Osteocyte (in vitro differentiated cells): Measurements from ENCODE around the gene GRM3. TPM values are rescaled to one million over a fixed set of nuclear protein-coding genes. Genes with fewer than 3 reads are reported as not detected.

Source experiments
- DNase-seq: peaks from one replicate; pipeline ENCODE4 v3.0.0; 2021; ENCODE audit warnings: mixed read lengths; ENCODE audit not compliant: unreplicated experiment; ENCODE audit errors: extremely low spot score
- H3K27ac Mint-ChIP-seq: one replicate; pipeline ENCODE4 v1.8.0; 2021; ENCODE audit warnings: mild to moderate bottlenecking, mixed read lengths; ENCODE audit not compliant: unreplicated experiment
- H3K27me3 Mint-ChIP-seq: one replicate; pipeline ENCODE4 v1.8.0; 2021; ENCODE audit warnings: mixed read lengths; ENCODE audit not compliant: unreplicated experiment
- H3K36me3 Mint-ChIP-seq: one replicate; pipeline ENCODE4 v1.8.0; 2021; ENCODE audit warnings: mixed read lengths; ENCODE audit not compliant: unreplicated experiment
- H3K4me1 Mint-ChIP-seq: one replicate; pipeline ENCODE4 v1.8.0; 2021; ENCODE audit warnings: mixed read lengths; ENCODE audit not compliant: unreplicated experiment
- H3K4me3 Mint-ChIP-seq: one replicate; pipeline ENCODE4 v1.8.0; 2021; ENCODE audit warnings: mild to moderate bottlenecking, moderate library complexity, mixed read lengths; ENCODE audit not compliant: unreplicated experiment
- H3K9me3 Mint-ChIP-seq: one replicate; pipeline ENCODE4 v1.8.0; 2021; ENCODE audit warnings: mixed read lengths; ENCODE audit not compliant: unreplicated experiment
- total RNA-seq: library from RNA; stranded (reverse); gene quantifications from 2 replicates; pipeline ENCODE4 v1.2.1, GENCODE V29; 2021
- TF ChIP-seq, protein P1 (sequence below): fragments of 200-600 bp; sonication (generic); IDR thresholded peaks from 2 replicates; pipeline ENCODE4 v1.5.0; 2021; ENCODE audit warnings: antibody characterized with exemption, mild to moderate bottlenecking, moderate library complexity

Gene GRM3
- total RNA-seq, 1 donor from 2014 or later: not detected

DNA sequence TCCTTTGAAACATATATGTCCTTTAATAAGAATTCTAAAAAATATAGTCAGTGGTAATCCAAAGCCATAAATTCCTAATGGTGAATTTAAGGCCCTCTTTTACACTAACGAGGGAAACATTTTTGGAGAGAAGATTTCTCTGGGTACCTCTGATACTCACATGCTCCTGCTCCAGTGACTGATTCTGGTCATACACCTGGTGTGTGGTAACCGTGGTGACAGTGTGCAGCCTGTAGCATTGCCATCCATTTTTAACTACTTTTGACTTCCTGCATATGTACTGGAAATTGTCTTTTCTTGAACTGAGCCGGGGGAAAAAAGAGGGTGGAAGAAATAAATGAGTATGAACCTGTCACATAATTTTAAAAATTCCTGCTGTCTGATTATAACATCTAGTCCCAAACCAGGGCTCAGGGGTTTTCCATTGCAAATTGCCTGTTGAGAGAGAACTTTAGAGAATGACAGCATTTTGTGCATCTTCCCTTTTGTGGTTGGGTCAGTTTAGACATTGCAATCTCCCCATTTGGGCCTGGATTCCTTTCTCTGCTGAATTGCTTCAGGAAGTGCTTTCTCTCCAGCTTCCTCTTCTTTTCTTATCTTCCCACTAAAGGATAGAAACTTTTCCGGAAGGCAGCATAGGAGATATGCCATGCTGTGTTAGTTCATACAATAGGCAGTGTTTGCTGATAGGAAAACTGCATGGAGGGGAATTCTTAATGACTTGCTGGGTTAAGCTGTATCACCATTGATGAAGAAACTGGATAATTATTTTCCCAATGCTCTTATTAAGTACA lies 125.5 kb downstream of the GRM3 start:
- H3K4me1 Mint-ChIP-seq: no peaks in the 10 kb centered on the region
- TF ChIP-seq, protein P1, sequence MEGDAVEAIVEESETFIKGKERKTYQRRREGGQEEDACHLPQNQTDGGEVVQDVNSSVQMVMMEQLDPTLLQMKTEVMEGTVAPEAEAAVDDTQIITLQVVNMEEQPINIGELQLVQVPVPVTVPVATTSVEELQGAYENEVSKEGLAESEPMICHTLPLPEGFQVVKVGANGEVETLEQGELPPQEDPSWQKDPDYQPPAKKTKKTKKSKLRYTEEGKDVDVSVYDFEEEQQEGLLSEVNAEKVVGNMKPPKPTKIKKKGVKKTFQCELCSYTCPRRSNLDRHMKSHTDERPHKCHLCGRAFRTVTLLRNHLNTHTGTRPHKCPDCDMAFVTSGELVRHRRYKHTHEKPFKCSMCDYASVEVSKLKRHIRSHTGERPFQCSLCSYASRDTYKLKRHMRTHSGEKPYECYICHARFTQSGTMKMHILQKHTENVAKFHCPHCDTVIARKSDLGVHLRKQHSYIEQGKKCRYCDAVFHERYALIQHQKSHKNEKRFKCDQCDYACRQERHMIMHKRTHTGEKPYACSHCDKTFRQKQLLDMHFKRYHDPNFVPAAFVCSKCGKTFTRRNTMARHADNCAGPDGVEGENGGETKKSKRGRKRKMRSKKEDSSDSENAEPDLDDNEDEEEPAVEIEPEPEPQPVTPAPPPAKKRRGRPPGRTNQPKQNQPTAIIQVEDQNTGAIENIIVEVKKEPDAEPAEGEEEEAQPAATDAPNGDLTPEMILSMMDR: no peak
- H3K36me3 Mint-ChIP-seq: no peaks in the 10 kb centered on the region
- H3K9me3 Mint-ChIP-seq: no peaks in the 10 kb centered on the region
- H3K27me3 Mint-ChIP-seq: no peaks in the 10 kb centered on the region
- H3K4me3 Mint-ChIP-seq: no peak overlapping the region
- no peak overlapping the region for H3K27ac Mint-ChIP-seq
- no peak for DNase-seq

- Mint-ChIP-seq H3K27ac (no peak overlapping the region), H3K36me3 (no peaks in the 10 kb centered on the region), H3K9me3 (no peaks in the 10 kb centered on the region), H3K4me1 (no peaks in the 10 kb centered on the region), H3K27me3 (no peaks in the 10 kb centered on the region), H3K4me3 (no peak overlapping the region)
- no peak for DNase-seq
- TF ChIP-seq, protein P1: no peak
Measured at GRCh38 chr7:86773309-86773708, 129.6 kb downstream of the GRM3 start.

DNA sequence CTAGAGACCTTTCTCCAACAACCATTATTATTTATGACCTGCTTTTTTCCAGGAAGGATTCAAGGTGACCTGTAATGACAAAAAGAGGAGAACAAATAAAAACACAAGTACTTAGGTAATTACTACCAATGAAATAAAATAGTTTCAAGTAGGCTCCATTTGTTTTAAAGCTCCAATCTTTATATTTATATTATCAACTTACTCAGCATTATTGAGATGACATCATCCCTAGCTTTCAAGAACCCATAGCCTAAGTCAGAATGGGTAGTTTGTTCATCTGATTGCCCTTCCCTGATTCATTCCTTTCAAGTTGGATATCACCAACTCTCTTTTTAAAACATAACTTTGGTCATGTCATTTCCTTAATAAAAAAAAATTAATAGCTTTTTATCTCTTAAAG lies 131.5 kb downstream of the GRM3 start:
- Mint-ChIP-seq H3K9me3 (no peaks in the 10 kb centered on the region), H3K36me3 (no peaks in the 10 kb centered on the region), H3K27me3 (no peaks in the 10 kb centered on the region), H3K27ac (no peak overlapping the region), H3K4me3 (no peak overlapping the region), H3K4me1 (no peaks in the 10 kb centered on the region)
- TF ChIP-seq, protein P1: no peak
- DNase-seq: no peak

DNA sequence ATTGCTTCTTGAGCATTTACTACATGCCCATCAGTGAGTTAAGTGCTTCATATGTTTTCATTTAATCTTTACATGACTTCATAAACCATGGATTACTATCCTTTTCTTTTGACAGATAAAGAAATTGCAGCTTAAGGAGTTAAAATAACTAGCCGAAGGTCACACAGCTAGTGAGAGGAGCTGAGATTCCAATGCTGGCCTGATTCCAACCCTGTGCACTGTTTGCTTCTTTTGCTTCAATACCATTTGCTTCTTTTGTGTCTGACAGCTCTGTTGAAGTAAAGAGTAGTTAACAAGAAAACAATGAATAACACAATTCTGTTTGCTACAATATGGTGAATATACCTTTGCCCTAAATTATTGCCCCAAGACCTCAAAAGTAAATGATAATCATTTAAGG lies 132.4 kb downstream of the GRM3 start:
- no peaks in the 10 kb centered on the region for H3K27me3 Mint-ChIP-seq

GRCh38 chr7:86778271-86778670 lies 134.6 kb downstream of the GRM3 start:
- TF ChIP-seq, protein P1: no peak
- H3K27me3 Mint-ChIP-seq: peaks cover 6% of the 10 kb centered on the region
- no peaks in the 10 kb centered on the region for H3K9me3 Mint-ChIP-seq
- no peaks in the 10 kb centered on the region for H3K4me1 Mint-ChIP-seq
- no peak overlapping the region for H3K4me3 Mint-ChIP-seq
- DNase-seq: no peak
- H3K36me3 Mint-ChIP-seq: no peaks in the 10 kb centered on the region
- no peak overlapping the region for H3K27ac Mint-ChIP-seq

More for the DNA sequence above, 132.4 kb downstream of the GRM3 start:
- no peak overlapping the region for H3K4me3 Mint-ChIP-seq
- no peak overlapping the region for H3K27ac Mint-ChIP-seq
- TF ChIP-seq, protein P1: no peak
- no peak for DNase-seq
- no peaks in the 10 kb centered on the region for H3K9me3 Mint-ChIP-seq
- no peaks in the 10 kb centered on the region for H3K36me3 Mint-ChIP-seq
- no peaks in the 10 kb centered on the region for H3K4me1 Mint-ChIP-seq
